D341Med (cell line): Measurements from ENCODE around the gene CORO1C.

Source experiments
- DNase-seq: peaks from one replicate; pipeline ENCODE4 v3.0.0; 2012; ENCODE audit warnings: low spot score

Gene CORO1C

DNA sequence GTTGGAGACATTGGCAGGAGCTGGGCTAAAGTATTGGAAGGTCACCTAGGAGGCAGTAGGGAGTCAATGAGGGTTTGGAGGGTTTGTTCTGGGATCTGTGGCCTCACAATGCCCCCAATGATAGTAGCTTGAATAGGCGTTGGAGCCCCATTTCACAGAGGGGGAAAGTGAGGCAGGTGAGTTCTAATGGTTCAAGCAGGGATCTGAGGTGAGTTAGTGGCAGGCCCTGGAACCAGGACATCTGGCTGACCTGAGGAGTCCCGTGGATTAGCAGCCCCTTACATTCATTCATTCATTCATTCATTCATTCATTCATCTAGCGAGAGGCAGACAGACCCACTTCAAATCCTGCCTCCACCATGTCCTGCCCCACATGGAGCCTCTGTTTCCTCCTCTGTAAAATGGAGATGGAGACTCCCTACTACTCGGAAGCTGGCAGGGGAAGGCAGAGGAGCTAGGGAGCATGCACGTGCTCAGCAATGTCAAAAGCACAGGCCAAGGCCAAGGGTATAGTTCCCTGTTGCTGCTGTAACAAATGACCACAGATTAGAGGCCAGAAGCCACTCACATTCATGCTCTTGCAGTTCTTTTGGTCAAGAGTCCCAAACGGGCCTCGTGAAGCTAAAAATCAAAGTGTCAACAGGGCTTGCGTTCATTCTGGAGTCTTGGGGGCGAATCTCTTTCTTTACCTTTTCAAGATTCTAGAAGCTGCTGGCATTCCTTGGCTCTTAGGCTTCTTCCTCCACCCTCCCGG is 131.2 kb downstream of the CORO1C start:
- peak; percentile 33 for DNase-seq

DNA sequence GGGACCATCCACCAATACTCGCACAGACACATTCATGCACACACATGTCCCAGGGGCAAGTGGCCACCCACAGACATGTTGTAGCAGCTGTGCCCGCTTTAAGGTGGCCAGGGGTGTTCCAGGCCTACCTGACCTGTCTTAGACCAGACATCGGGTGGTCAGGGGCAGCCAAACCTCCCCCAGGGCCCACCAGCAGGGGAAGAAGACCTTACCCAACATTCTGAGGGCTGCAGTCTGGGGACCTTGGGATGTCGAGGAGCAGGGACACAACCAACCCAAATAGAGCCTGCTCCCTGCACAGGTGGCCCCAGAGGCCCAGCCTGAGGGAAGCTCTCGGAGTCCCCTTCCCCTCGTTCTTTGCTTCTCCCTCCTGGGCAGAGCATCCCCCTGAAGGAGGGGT is 131.8 kb downstream of the CORO1C start:
- DNase-seq = peak; percentile 26

DNA sequence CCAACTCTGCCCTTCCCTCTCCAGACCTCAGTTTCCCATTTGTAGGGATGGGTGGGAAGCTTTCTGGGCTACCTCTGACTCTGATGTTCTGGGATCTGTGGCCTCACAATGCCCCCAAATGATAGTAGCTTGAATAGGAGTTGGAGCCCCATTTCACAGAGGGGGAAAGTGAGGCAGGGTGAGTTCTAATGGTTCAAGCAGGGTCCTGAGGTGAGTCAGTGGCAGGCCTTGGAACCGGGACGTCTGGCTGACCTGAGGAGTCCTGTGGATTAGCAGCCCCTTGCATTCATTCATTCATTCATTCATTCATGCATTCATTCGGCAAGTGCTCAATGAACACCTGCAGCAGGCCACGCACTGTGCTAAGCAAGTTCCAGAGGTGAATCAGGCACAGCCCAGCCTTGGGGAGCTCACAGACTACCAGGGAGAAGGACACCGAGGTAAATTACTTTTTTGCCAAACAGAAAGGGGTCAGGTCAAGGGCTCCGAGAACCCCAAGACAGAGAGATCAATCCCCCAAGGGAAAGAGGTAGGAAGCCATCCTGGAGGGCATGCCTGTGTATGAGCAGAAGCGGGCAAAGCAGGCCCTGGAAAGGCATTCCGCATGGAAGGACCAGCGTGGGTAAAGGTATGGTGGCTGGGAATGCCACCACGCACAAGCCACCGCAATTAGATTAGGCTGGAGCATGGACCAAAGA is 132.6 kb downstream of the CORO1C start:
- peak; percentile 26 for DNase-seq

DNA sequence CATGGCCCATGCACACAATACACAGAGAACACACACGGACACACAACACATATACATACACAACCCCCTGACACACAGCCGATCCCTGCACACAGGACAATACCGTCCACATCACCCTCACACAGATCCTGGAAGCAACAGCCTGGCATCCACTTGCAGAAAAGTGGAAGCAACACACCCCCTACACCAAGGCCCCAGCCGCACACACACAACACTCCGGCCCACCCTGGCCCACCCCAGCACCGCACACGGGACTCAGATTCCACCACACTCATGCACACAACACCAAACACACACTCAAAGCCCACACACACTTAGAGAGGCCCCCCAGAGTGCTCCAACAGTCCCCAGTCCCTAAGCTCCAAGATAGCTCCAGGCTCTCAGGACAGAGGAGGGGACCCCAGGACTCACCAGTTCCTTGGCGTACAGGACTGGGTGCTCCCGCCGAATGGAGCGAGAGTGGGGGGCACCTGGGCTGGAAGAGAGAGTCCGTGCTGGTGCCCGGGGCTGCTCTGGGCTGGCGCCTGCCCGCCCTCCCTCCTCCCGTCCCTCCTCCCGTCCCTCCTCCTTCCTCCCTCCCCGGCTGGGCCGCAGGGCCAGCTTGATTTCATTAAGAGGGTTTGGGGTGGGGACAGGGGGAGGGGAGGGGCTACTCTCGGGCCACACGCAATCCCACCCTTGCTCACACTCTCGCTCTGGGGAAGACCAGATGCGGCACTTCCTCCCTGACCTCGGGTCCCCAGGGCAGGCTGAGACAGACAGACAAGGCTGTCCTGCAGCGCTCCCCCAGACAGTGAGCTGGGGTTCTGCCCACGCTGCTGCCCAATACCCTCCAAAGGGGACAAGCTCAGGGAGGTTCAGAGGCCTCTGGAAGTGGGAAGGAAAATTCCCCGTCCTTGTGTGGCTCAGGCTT is 133.5 kb downstream of the CORO1C start, which contains the start of gene TMEM119:
TSS of gene TMEM119 (minus strand) at position 526 of the 913 bp plus-strand sequence. CDS start 5,701 bp downstream, outside the sequence.
- peak; percentile 24 for DNase-seq

DNA sequence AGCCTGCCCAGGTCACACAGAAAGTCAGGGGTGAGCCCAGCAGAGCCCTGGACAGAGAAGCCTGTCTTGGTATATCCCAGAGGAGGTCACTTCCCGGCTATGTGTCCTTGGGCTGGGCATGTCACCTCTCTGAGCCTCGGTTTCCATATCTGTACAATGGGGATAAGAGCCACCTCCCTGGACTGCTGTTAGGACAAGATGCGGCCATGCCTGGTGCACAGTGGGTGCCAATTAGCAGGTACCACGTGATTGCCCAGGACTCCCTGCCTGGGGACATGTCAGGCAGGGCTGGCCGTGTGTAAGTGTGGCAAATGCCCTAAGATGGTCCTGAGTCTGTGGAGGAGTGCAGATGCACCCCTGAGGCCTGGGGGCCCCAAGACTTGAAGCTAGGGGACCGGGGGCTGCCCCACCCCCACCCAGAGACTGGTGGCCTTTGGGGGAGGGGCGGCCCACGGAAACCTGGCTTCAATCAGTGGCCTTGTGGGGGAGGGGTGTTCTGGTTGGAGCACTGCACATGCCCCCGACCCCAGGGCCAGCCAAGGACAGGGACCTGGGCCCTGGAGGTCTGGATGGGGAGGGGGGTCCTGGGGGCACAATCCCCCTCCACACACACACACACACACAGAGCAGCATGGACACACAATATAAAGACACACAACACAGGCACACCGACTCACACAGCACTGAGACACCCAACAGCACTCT is 134.3 kb downstream of the CORO1C start:
- DNase-seq = peak; percentile 29

DNA sequence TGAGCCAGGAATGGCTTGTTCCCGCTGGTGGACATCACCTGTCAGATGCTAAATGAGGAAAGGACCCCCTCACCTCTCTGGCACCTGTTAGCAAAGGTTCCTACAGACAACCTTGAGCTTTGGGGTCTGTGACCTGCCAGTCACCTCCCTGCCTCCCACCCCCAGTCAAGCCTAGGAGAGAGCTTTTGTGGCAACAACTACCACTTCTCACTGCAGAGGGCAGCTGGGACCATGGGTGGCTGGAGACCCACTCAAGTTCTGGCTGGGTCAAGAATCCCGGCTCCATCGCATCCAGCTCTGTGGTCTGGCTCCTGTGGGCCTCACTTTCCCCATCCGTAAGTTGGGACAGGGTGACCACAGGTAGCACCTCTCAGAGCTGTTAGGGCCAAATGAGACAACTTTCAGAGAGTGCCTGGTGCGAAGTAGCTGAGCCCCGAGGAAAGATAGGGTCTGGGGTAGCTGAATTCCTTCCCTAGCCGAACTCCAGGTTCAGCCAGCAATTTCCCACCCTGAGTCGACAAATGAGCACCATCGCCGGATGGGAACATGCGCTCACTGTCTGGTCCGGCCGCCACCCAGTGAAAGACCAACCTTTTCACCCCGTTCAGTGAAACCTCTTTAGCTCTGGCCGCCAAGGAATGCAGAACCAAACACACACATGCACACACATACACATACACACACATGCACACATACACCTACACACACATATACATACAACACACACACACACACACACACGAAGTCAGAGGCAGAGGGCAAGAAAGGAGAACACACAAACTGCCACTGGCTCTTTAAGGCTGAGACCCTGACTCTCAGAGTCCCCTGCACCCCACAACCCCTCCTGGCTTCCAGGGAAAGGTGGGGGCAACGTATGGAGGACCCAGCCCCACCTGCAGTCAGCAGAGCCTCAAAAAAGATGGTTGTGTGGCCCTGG is 135.3 kb downstream of the CORO1C start:
- DNase-seq = peak; percentile 15
